ENCODE results near the gene TMEM115. TPM values are rescaled to one million over a fixed set of nuclear protein-coding genes. Genes with fewer than 3 reads are reported as not detected.
A peak's percentile ranks its signal among the peaks of the same experiment; 100 is the strongest.

TMEM115 gene, protein sequence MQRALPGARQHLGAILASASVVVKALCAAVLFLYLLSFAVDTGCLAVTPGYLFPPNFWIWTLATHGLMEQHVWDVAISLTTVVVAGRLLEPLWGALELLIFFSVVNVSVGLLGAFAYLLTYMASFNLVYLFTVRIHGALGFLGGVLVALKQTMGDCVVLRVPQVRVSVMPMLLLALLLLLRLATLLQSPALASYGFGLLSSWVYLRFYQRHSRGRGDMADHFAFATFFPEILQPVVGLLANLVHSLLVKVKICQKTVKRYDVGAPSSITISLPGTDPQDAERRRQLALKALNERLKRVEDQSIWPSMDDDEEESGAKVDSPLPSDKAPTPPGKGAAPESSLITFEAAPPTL
- 10 to 100 TPM; 60.7 to 85.3 (median 70.2) TPM for total RNA-seq

DNA sequence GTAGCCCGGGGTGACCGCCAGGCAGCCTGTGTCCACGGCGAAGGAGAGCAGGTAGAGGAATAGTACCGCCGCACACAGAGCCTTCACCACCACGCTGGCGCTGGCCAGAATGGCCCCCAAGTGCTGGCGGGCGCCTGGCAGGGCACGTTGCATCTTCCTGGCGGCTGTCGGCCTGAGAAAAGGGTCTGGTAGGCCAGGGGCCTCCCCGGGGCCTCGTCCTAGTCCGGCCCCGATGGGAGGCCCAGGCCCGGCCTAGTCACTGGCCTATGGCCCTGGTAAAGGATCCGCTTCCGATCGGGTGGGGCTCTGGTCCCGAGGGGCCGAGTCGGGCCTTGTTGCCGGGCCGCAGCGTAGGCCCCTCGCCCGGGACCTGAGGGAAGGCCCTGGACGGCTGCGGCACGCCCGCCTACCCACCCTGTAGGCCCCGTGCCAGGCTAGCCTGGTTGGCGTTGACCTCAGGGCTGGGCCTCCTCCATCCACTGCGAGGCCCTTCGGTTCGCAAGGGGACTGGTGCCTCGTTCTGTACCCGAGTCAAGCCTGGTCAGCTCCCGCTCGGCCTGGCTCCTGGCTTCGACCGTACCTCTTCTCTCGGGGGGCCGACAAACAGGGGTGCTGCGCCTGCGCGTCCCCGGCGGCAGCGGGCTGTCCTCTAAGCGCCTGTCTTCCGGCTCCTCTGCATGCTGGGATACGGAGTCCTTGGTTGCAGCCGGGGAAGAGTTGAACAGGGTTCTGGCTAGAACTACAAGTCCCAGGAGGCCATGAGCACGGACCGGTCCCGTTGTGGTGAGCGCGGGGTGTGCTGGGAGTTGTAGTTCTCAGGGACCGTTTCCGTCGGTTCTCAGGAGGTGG lies at the start of gene TMEM115:
TSS of gene TMEM115 (minus strand) at position 611 of the 849 bp plus-strand sequence. CDS start at position 153, 458 bp downstream.
- Histone ChIP-seq H3K9me3 (no peaks in the 10 kb centered on the region), H3K27ac (peak within 1 kb of the TSS; percentile 93), H3K4me3 (peak within 1 kb of the TSS; percentile 97), H3K4me1 (peaks cover 48% of the 10 kb centered on the region), H3K36me3 (peaks cover 25% of the 10 kb centered on the region), H3K27me3 (no peaks in the 10 kb centered on the region)
- DNase-seq (ENCODE audit: low spot score in 2 of 2), result peak; percentile 97 to 98
- TF ChIP-seq EP300 (IDR thresholded peaks at IDR 0.05), result no peak
- peak in 2 of 3 donors; percentile 57 to 61 for TF ChIP-seq POLR2AphosphoS5 (IDR thresholded peaks at IDR 0.05)
- TF ChIP-seq, protein P1, sequence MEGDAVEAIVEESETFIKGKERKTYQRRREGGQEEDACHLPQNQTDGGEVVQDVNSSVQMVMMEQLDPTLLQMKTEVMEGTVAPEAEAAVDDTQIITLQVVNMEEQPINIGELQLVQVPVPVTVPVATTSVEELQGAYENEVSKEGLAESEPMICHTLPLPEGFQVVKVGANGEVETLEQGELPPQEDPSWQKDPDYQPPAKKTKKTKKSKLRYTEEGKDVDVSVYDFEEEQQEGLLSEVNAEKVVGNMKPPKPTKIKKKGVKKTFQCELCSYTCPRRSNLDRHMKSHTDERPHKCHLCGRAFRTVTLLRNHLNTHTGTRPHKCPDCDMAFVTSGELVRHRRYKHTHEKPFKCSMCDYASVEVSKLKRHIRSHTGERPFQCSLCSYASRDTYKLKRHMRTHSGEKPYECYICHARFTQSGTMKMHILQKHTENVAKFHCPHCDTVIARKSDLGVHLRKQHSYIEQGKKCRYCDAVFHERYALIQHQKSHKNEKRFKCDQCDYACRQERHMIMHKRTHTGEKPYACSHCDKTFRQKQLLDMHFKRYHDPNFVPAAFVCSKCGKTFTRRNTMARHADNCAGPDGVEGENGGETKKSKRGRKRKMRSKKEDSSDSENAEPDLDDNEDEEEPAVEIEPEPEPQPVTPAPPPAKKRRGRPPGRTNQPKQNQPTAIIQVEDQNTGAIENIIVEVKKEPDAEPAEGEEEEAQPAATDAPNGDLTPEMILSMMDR (IDR thresholded peaks at IDR 0.05), result no peak
- peak in 1 of 2 donors; percentile 62 for TF ChIP-seq POLR2A (IDR thresholded peaks at IDR 0.05)
- 0% methylated on average over 15 of the region's 64 CpGs for WGBS

DNA sequence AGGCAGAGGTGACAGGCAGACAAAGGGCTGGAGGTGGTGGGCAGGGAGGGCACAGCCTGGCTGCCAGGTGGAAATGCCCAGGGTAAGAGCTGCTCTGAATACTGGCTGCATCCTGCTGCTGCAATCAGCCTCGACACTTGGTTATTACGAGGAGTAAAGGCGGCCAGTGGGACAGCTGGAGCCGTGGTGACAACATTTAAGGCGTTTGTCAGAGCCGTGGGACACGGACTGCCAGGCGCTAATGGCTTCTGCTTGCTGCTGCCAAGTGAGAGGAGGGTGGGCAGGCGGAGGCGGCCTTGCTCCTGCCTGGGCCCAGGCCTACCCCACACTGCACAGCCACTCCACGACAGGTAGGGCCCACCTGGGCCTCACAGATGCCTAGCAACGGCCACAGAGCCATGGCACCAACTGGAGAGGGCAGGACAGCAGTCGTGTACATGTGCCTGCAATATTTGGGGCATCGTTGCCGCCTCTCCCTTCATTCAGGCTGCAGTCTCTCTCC lies 49.2 kb upstream of the TMEM115 start:
- no peaks in the 10 kb centered on the region for H3K27me3 ChIP-seq
- no peaks in the 10 kb centered on the region for H3K9me3 ChIP-seq
- no peak for DNase-seq (ENCODE audit: low spot score in 2 of 2)
- H3K4me1 ChIP-seq, result no peaks in the 10 kb centered on the region
- WGBS, result 61% methylated on average over 8 of the region's 15 CpGs
- TF ChIP-seq POLR2A (IDR thresholded peaks at IDR 0.05) (no peak), POLR2AphosphoS5 (IDR thresholded peaks at IDR 0.05) (no peak), EP300 (IDR thresholded peaks at IDR 0.05) (no peak)
- TF ChIP-seq, protein P1 (IDR thresholded peaks at IDR 0.05), result no peak
- H3K36me3 ChIP-seq, result no peaks in the 10 kb centered on the region
- no peak overlapping the region for H3K4me3 ChIP-seq
- H3K27ac ChIP-seq, result no peak overlapping the region

DNA sequence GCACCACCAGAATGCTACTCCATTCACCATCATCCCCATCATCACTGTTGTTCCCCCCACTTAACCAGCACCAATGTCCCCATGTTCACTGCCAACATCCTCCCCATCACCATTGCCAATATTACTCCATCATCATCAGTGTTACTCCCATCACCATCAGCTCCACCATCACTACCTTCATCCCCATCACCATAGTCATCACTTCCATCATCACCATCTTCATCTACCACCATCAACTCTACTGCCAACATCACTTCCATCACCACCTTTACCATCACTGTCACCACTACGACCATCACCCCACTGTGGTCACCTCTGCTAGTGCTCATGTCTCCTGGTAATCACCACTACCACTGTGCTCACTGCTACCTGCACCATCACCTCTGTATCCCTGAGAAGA lies 47.2 kb upstream of the TMEM115 start:
- H3K36me3 ChIP-seq, result no peaks in the 10 kb centered on the region
- TF ChIP-seq EP300 (IDR thresholded peaks at IDR 0.05) (no peak), POLR2A (IDR thresholded peaks at IDR 0.05) (no peak), POLR2AphosphoS5 (IDR thresholded peaks at IDR 0.05) (no peak)
- TF ChIP-seq, protein P1 (IDR thresholded peaks at IDR 0.05), result no peak
- H3K27me3 ChIP-seq, result no peaks in the 10 kb centered on the region
- WGBS, result 75% methylated on average over 1 of the region's 1 CpG
- H3K4me1 ChIP-seq, result no peaks in the 10 kb centered on the region
- DNase-seq (ENCODE audit: low spot score in 2 of 2), result no peak
- H3K27ac ChIP-seq, result no peak overlapping the region
- no peak overlapping the region for H3K4me3 ChIP-seq
- H3K9me3 ChIP-seq, result no peaks in the 10 kb centered on the region

DNA sequence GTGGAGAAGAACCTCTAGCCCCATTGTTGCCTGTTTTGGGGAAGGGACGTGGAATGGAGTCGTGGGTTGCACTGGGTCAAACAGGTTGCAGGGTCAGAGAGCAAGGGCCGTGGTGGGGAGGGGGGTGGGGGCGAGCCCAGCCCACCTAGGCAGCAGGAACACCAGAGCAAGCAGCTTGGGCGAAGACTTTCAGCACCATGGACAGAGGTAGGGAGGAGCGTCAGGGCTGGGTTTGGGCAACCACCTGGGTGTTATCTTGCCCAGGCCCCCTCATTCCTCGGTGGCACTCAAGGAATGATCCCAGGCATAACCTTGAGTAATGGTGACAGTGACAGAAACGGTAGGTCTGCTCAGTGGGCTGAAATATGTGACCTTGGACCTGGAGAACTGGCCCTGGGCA lies 45.9 kb upstream of the TMEM115 start:
- H3K4me1 ChIP-seq, result no peaks in the 10 kb centered on the region
- H3K36me3 ChIP-seq, result no peaks in the 10 kb centered on the region
- H3K4me3 ChIP-seq, result no peak overlapping the region
- DNase-seq (ENCODE audit: low spot score in 2 of 2), result no peak
- no peak overlapping the region for H3K27ac ChIP-seq
- TF ChIP-seq, protein P1 (IDR thresholded peaks at IDR 0.05), result no peak
- no peak for TF ChIP-seq EP300 (IDR thresholded peaks at IDR 0.05)
- no peak for TF ChIP-seq POLR2AphosphoS5 (IDR thresholded peaks at IDR 0.05)
- TF ChIP-seq POLR2A (IDR thresholded peaks at IDR 0.05), result no peak
- H3K9me3 ChIP-seq, result no peaks in the 10 kb centered on the region
- no peaks in the 10 kb centered on the region for H3K27me3 ChIP-seq
- 33% methylated on average over 8 of the region's 8 CpGs for WGBS
